Neural progenitor cell (in vitro differentiated cells): ENCODE results near the gene MFAP3. TPM values are rescaled to one million over a fixed set of nuclear protein-coding genes. Genes with fewer than 3 reads are reported as not detected.

ENCODE experiments used
- DNase-seq: peaks from one replicate; pipeline ENCODE4 v3.0.0-alpha.2; 2016; ENCODE audit warnings: low spot score
- H2AFZ ChIP-seq: fragments of 200-600 bp; sonication (generic); replicated peaks from 2 replicates; pipeline ENCODE4 v1.6.1; 2016; ENCODE audit warnings: antibody characterized with exemption
- H3F3A ChIP-seq: fragments of 200-600 bp; sonication (generic); 2 replicates; pipeline ENCODE4 v1.6.1; 2016; ENCODE audit warnings: antibody characterized with exemption, low read depth
- H3K27ac ChIP-seq: fragments of 200-600 bp; sonication (generic); 2 replicates; pipeline ENCODE4 v1.5.1; 2016; ENCODE audit warnings: mild to moderate bottlenecking
- H3K27me3 ChIP-seq: fragments of 200-600 bp; sonication (generic); 2 replicates; pipeline ENCODE4 v1.6.1; 2016; ENCODE audit warnings: mild to moderate bottlenecking, moderate library complexity
- H3K36me3 ChIP-seq: fragments of 200-600 bp; sonication (generic); 2 replicates; pipeline ENCODE4 v1.5.1; 2016
- H3K4me1 ChIP-seq: fragments of 200-600 bp; sonication (generic); 2 replicates; pipeline ENCODE4 v1.6.1; 2016; ENCODE audit warnings: mixed run types
- H3K4me2 ChIP-seq: fragments of 200-600 bp; sonication (generic); 2 replicates; pipeline ENCODE4 v1.6.1; 2016
- H3K4me3 ChIP-seq: fragments of 200-600 bp; sonication (generic); 2 replicates; pipeline ENCODE4 v1.5.1; 2016
- H3K79me2 ChIP-seq: fragments of 200-600 bp; sonication (generic); 2 replicates; pipeline ENCODE4 v1.6.1; 2016; ENCODE audit warnings: low read depth
- H3K9ac ChIP-seq: fragments of 200-600 bp; sonication (generic); 2 replicates; pipeline ENCODE4 v1.6.1; 2016
- H3K9me3 ChIP-seq: fragments of 200-600 bp; sonication (generic); 2 replicates; pipeline ENCODE4 v1.5.1; 2016; ENCODE audit warnings: low read depth
- H4K20me1 ChIP-seq: fragments of 200-600 bp; sonication (generic); 2 replicates; pipeline ENCODE4 v1.6.1; 2016; ENCODE audit warnings: low read depth
- H3K27ac Mint-ChIP-seq: 3 replicates; pipeline ENCODE4 v1.8.0; 2021; ENCODE audit warnings: mixed read lengths
- H3K27me3 Mint-ChIP-seq: 2 replicates; pipeline ENCODE4 v1.8.0; 2022; ENCODE audit warnings: low read depth, mild to moderate bottlenecking, inconsistent platforms, moderate library complexity, mixed read lengths; ENCODE audit not compliant: insufficient read depth
- H3K36me3 Mint-ChIP-seq: 3 replicates; pipeline ENCODE4 v1.8.0; 2021; ENCODE audit warnings: mixed read lengths
- H3K4me1 Mint-ChIP-seq: 3 replicates; pipeline ENCODE4 v1.8.0; 2021; ENCODE audit warnings: mixed read lengths
- H3K4me3 Mint-ChIP-seq: 3 replicates; pipeline ENCODE4 v1.8.0; 2021; ENCODE audit warnings: mild to moderate bottlenecking, moderate library complexity, mixed read lengths
- H3K9me3 Mint-ChIP-seq: 3 replicates; pipeline ENCODE4 v1.8.0; 2020; ENCODE audit warnings: mixed read lengths
- CTCF ChIP-seq: fragments of 200-600 bp; sonication (generic); IDR thresholded peaks from 2 replicates; pipeline ENCODE4 v1.5.1; 2017; ENCODE audit warnings: antibody characterized with exemption, mild to moderate bottlenecking
- EZH2 ChIP-seq: fragments of 200-600 bp; sonication (generic); IDR thresholded peaks from 2 replicates; pipeline ENCODE4 v1.6.1; 2017; ENCODE audit warnings: antibody characterized with exemption, mild to moderate bottlenecking, moderate library complexity
- EZH2phosphoT487 ChIP-seq: fragments of 200-600 bp; sonication (generic); IDR thresholded peaks from 2 replicates; pipeline ENCODE4 v1.6.1; 2017; ENCODE audit warnings: antibody characterized with exemption
- total RNA-seq: library from RNA; depleted of rRNA; stranded (reverse); fragments of >200 nt; gene quantifications from 2 replicates; pipeline ENCODE4 v1.2.3, GENCODE V29; 2015; ENCODE audit warnings: low replicate concordance

Gene MFAP3
- total RNA-seq, 1 donor from 2014 or later, result 89.7 TPM

- peaks cover 7% of the 10 kb centered on the region for H3F3A ChIP-seq
- Mint-ChIP-seq H3K36me3 (peaks cover 14% of the 10 kb centered on the region), H3K27ac (no peak overlapping the region), H3K27me3 (no peaks in the 10 kb centered on the region), H3K4me3 (no peak overlapping the region), H3K4me1 (peaks cover 12% of the 10 kb centered on the region), H3K9me3 (no peaks in the 10 kb centered on the region)
- no peak for DNase-seq
- peaks cover 6% of the 10 kb centered on the region for H3K79me2 ChIP-seq
- H4K20me1 ChIP-seq, result peaks cover 27% of the 10 kb centered on the region
- no peak for TF ChIP-seq CTCF
- no peak for TF ChIP-seq EZH2phosphoT487
- no peak for TF ChIP-seq EZH2
- peaks cover 10% of the 10 kb centered on the region for H3K4me1 ChIP-seq
- no peaks in the 10 kb centered on the region for H3K36me3 ChIP-seq
- H3K9me3 ChIP-seq, result no peaks in the 10 kb centered on the region
- no peak overlapping the region for H3K27ac ChIP-seq
- no peak overlapping the region for H3K4me2 ChIP-seq
- H2AFZ ChIP-seq, result no peak overlapping the region
- H3K9ac ChIP-seq, result no peak overlapping the region
- no peak overlapping the region for H3K4me3 ChIP-seq
- no peaks in the 10 kb centered on the region for H3K27me3 ChIP-seq
These were observed 16.4 kb downstream of the MFAP3 start for GRCh38 chr5:154055201-154055600.

- peaks cover 6% of the 10 kb centered on the region for H3K79me2 ChIP-seq
- H2AFZ ChIP-seq, result no peak overlapping the region
- H3K27ac ChIP-seq, result no peak overlapping the region
- peaks cover 10% of the 10 kb centered on the region for H3K4me1 ChIP-seq
- H3K36me3 Mint-ChIP-seq, result peaks cover 5% of the 10 kb centered on the region
- H3K9me3 Mint-ChIP-seq, result no peaks in the 10 kb centered on the region
- H3K4me1 Mint-ChIP-seq, result peaks cover 12% of the 10 kb centered on the region
- no peak overlapping the region for H3K4me3 ChIP-seq
- H3K36me3 ChIP-seq, result no peaks in the 10 kb centered on the region
- DNase-seq, result no peak
- H3K27me3 ChIP-seq, result no peaks in the 10 kb centered on the region
- TF ChIP-seq EZH2 (no peak), EZH2phosphoT487 (no peak), CTCF (no peak)
- H3K9ac ChIP-seq, result no peak overlapping the region
- no peaks in the 10 kb centered on the region for H3K9me3 ChIP-seq
- peaks cover 7% of the 10 kb centered on the region for H3F3A ChIP-seq
- peaks cover 27% of the 10 kb centered on the region for H4K20me1 ChIP-seq
- H3K27ac Mint-ChIP-seq, result no peak overlapping the region
- H3K27me3 Mint-ChIP-seq, result no peaks in the 10 kb centered on the region
- no peak overlapping the region for H3K4me3 Mint-ChIP-seq
- no peak overlapping the region for H3K4me2 ChIP-seq
These were observed 19.6 kb downstream of the MFAP3 start for GRCh38 chr5:154058055-154059038.

- peak overlapping the region; percentile 34 for H3K4me2 ChIP-seq
- Mint-ChIP-seq H3K4me1 (peaks cover 12% of the 10 kb centered on the region), H3K9me3 (no peaks in the 10 kb centered on the region), H3K27ac (no peak overlapping the region), H3K4me3 (no peak overlapping the region), H3K27me3 (no peaks in the 10 kb centered on the region), H3K36me3 (peaks cover 4% of the 10 kb centered on the region)
- peak; percentile 43 for DNase-seq
- TF ChIP-seq EZH2phosphoT487, result no peak
- no peak for TF ChIP-seq EZH2
- no peak for TF ChIP-seq CTCF
- H3K79me2 ChIP-seq, result peaks cover 6% of the 10 kb centered on the region
- peaks cover 7% of the 10 kb centered on the region for H3F3A ChIP-seq
- no peak overlapping the region for H3K27ac ChIP-seq
- no peaks in the 10 kb centered on the region for H3K36me3 ChIP-seq
- H2AFZ ChIP-seq, result no peak overlapping the region
- peaks cover 27% of the 10 kb centered on the region for H4K20me1 ChIP-seq
- peaks cover 10% of the 10 kb centered on the region for H3K4me1 ChIP-seq
- H3K4me3 ChIP-seq, result no peak overlapping the region
- H3K9ac ChIP-seq, result no peak overlapping the region
- H3K9me3 ChIP-seq, result no peaks in the 10 kb centered on the region
- no peaks in the 10 kb centered on the region for H3K27me3 ChIP-seq
These were observed 20.3 kb downstream of the MFAP3 start for GRCh38 chr5:154059039-154059430.
